HL-60 (cell line): ENCODE data around the gene GUCY1B1.

ENCODE experiments used
- DNase-seq, 2 experiments: peaks; one replicate each; pipeline ENCODE4 v3.0.0-alpha.2; 2010 to 2020; ENCODE audit warnings: low read depth in 1 of 2, low spot score in 1 of 2
- H3K27ac ChIP-seq: fragments of 250-450 bp; sonication (Bioruptor Pico); replicated peaks from 2 replicates; pipeline ENCODE4 v1.5.1; 2020; ENCODE audit warnings: mild to moderate bottlenecking, moderate library complexity
- H3K27me3 ChIP-seq: fragments of 250-450 bp; sonication (Bioruptor Pico); 2 replicates; pipeline ENCODE4 v1.5.1; 2021; ENCODE audit warnings: mild to moderate bottlenecking, moderate library complexity; ENCODE audit not compliant: insufficient read depth, poor library complexity, severe bottlenecking
- H3K4me3 ChIP-seq: replicated peaks from 2 replicates; pipeline ENCODE4 v1.5.1; 2011; ENCODE audit warnings: mild to moderate bottlenecking, control low read depth, low read length; ENCODE audit not compliant: insufficient read depth
- GABPA ChIP-seq: IDR thresholded peaks from 2 replicates; pipeline ENCODE4 v1.6.1; 2012; ENCODE audit warnings: low read depth
- POLR2AphosphoS5 ChIP-seq: IDR thresholded peaks from 2 replicates; pipeline ENCODE4 v1.6.1; 2012; ENCODE audit warnings: low read depth
- SPI1 ChIP-seq: IDR thresholded peaks from 2 replicates; pipeline ENCODE4 v1.6.1; 2012; ENCODE audit warnings: low read depth, mild to moderate bottlenecking, borderline replicate concordance
- TF ChIP-seq, protein P1 (sequence below): IDR thresholded peaks from 2 replicates; pipeline ENCODE4 v1.6.1; 2012; ENCODE audit warnings: low read depth; ENCODE audit not compliant: insufficient replicate concordance
- TF ChIP-seq, protein P2 (sequence below): IDR thresholded peaks from one replicate; pipeline ENCODE4 v1.5.1; 2011; ENCODE audit warnings: low read length, control low read depth, inconsistent platforms; ENCODE audit not compliant: insufficient read depth

Gene GUCY1B1

DNA sequence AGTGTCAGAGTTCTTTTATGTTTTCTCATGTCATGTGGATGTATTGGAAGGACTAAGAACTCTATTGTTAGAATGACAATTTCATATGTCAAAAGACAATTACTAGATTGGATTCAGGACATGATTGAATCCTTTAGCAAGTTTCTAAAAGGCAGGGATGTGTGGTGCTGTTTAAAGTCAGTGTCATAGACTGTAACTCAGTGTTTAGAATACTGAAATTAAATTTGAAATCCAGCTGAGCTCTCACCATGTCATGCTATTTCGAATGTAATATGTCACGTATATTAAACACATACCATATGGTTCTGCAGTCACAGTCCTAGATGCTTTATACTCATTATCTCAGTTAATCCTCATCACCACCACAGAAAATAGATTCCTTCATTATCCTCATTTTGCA, 7.8 kb downstream of the GUCY1B1 start:
- no peak for DNase-seq
- Histone ChIP-seq H3K4me3 (no peak overlapping the region), H3K27ac (no peak overlapping the region), H3K27me3 (no peaks in the 10 kb centered on the region)
- no peak for TF ChIP-seq SPI1
- no peak for TF ChIP-seq POLR2AphosphoS5
- TF ChIP-seq GABPA, result no peak
- TF ChIP-seq, protein P1, sequence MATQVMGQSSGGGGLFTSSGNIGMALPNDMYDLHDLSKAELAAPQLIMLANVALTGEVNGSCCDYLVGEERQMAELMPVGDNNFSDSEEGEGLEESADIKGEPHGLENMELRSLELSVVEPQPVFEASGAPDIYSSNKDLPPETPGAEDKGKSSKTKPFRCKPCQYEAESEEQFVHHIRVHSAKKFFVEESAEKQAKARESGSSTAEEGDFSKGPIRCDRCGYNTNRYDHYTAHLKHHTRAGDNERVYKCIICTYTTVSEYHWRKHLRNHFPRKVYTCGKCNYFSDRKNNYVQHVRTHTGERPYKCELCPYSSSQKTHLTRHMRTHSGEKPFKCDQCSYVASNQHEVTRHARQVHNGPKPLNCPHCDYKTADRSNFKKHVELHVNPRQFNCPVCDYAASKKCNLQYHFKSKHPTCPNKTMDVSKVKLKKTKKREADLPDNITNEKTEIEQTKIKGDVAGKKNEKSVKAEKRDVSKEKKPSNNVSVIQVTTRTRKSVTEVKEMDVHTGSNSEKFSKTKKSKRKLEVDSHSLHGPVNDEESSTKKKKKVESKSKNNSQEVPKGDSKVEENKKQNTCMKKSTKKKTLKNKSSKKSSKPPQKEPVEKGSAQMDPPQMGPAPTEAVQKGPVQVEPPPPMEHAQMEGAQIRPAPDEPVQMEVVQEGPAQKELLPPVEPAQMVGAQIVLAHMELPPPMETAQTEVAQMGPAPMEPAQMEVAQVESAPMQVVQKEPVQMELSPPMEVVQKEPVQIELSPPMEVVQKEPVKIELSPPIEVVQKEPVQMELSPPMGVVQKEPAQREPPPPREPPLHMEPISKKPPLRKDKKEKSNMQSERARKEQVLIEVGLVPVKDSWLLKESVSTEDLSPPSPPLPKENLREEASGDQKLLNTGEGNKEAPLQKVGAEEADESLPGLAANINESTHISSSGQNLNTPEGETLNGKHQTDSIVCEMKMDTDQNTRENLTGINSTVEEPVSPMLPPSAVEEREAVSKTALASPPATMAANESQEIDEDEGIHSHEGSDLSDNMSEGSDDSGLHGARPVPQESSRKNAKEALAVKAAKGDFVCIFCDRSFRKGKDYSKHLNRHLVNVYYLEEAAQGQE, result no peak
- TF ChIP-seq, protein P2, sequence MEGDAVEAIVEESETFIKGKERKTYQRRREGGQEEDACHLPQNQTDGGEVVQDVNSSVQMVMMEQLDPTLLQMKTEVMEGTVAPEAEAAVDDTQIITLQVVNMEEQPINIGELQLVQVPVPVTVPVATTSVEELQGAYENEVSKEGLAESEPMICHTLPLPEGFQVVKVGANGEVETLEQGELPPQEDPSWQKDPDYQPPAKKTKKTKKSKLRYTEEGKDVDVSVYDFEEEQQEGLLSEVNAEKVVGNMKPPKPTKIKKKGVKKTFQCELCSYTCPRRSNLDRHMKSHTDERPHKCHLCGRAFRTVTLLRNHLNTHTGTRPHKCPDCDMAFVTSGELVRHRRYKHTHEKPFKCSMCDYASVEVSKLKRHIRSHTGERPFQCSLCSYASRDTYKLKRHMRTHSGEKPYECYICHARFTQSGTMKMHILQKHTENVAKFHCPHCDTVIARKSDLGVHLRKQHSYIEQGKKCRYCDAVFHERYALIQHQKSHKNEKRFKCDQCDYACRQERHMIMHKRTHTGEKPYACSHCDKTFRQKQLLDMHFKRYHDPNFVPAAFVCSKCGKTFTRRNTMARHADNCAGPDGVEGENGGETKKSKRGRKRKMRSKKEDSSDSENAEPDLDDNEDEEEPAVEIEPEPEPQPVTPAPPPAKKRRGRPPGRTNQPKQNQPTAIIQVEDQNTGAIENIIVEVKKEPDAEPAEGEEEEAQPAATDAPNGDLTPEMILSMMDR, result no peak

DNA sequence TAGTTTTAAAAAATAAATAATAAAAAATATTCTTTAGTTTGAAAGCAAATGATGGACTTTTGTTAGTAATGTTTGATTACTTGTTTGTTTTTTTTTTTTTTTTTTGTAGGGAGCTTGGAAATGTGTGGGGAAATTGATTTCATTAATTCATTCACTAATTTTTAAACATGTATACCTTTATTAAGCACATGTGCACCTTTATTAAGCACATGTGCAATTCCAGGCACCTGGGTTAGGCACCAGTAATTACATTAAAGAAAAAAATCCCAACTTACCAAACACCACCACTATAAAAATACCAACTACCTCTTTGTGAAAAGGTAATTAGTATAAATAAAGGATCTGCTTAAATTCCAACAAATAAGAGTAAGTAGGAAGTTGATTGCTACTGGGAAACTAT, 9.5 kb downstream of the GUCY1B1 start:
- Histone ChIP-seq H3K27ac (no peak overlapping the region), H3K27me3 (no peaks in the 10 kb centered on the region), H3K4me3 (no peak overlapping the region)
- TF ChIP-seq POLR2AphosphoS5, result no peak
- TF ChIP-seq, protein P1, result no peak
- no peak for DNase-seq

DNA sequence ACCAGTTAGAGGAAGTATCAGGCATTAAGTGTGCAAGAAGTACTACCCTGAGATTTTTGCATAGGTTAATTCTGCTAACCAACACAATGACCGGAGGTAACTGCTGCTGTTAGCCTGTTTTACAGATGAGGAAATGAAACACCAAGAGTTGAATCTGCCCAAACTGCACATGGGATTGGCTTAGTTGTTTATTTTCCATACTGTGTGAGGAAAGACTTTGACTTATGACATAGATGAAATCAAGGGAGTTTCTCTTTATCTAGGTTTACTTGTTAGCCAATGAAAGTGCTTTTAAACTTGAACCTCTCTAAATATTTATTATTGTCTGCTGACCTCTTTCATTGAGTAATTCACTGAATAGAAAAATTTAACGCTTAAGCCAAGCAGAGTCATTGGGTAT, 10.3 kb downstream of the GUCY1B1 start:
- DNase-seq, result no peak
- Histone ChIP-seq H3K27me3 (no peaks in the 10 kb centered on the region), H3K4me3 (no peak overlapping the region), H3K27ac (no peak overlapping the region)
- TF ChIP-seq, protein P1, result no peak
- TF ChIP-seq, protein P2, result no peak
- no peak for TF ChIP-seq SPI1
- TF ChIP-seq GABPA, result no peak
- no peak for TF ChIP-seq POLR2AphosphoS5
